Endothelial cell of umbilical vein (primary cell): ENCODE data around the gene IWS1.

ENCODE experiments used
- EZH2 ChIP-seq: IDR thresholded peaks from 2 replicates; pipeline ENCODE4 v1.6.1; 2012; ENCODE audit warnings: borderline replicate concordance, low read depth, mild to moderate bottlenecking, moderate library complexity, low read length, inconsistent platforms; ENCODE audit not compliant: severe bottlenecking
- GATA2 ChIP-seq: IDR thresholded peaks from 2 replicates; pipeline ENCODE4 v1.7.0; 2011; ENCODE audit warnings: low read depth, mild to moderate bottlenecking, moderate library complexity, mixed read lengths, low read length; ENCODE audit not compliant: insufficient read length, insufficient read depth
- MAX ChIP-seq: IDR thresholded peaks from 2 replicates; pipeline ENCODE4 v1.6.1; 2011; ENCODE audit not compliant: insufficient read depth, insufficient read length
- MYC ChIP-seq: IDR thresholded peaks from one replicate; pipeline ENCODE4 v1.6.1; 2011; ENCODE audit warnings: mild to moderate bottlenecking, low read depth, low read length
- POLR2AphosphoS5 ChIP-seq: IDR thresholded peaks from 2 replicates; pipeline ENCODE4 v1.6.1; 2012; ENCODE audit warnings: low read depth, mild to moderate bottlenecking, control low read depth, low read length, moderate library complexity; ENCODE audit not compliant: insufficient read depth
- TF ChIP-seq, protein P1 (sequence below), 2 donors: IDR thresholded peaks; 1 replicate in 1 of 2; 2 replicates in 1 of 2; pipeline ENCODE4 v1.5.1; 2011; ENCODE audit warnings: low read length in 2 of 2, mild to moderate bottlenecking in 2 of 2, moderate library complexity in 2 of 2, control low read depth in 1 of 2, inconsistent platforms in 1 of 2, low read depth in 1 of 2; ENCODE audit not compliant: insufficient read depth in 1 of 2; ENCODE audit errors: extremely low read depth in 1 of 2

DNA sequence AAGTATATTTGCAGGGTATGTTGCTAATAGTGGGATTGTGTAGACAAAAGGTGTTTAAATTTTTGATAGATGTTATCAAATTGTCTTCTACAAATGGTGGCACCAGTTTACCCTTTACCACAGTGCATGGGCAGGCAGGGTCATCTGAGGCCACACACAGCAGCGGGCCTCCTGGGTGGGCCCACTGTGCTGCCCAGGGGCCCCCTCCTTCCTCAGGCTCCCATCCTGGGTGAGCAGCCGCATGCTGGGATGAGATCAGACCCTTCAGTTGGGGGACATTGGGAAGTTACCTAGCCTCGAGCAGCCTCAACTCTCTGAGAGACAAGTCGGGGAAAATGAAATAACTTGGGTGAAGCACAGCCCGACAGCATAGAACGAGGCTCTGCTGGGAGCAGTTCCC lies 18.9 kb upstream of the IWS1 start:
- TF ChIP-seq POLR2AphosphoS5 = no peak
- TF ChIP-seq, protein P1, sequence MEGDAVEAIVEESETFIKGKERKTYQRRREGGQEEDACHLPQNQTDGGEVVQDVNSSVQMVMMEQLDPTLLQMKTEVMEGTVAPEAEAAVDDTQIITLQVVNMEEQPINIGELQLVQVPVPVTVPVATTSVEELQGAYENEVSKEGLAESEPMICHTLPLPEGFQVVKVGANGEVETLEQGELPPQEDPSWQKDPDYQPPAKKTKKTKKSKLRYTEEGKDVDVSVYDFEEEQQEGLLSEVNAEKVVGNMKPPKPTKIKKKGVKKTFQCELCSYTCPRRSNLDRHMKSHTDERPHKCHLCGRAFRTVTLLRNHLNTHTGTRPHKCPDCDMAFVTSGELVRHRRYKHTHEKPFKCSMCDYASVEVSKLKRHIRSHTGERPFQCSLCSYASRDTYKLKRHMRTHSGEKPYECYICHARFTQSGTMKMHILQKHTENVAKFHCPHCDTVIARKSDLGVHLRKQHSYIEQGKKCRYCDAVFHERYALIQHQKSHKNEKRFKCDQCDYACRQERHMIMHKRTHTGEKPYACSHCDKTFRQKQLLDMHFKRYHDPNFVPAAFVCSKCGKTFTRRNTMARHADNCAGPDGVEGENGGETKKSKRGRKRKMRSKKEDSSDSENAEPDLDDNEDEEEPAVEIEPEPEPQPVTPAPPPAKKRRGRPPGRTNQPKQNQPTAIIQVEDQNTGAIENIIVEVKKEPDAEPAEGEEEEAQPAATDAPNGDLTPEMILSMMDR (IDR thresholded peaks at IDR 0.05; ENCODE audit: extremely low read depth in 1 of 2, insufficient read depth in 1 of 2, low read depth in 1 of 2, low read length in 2 of 2) = no peak
- no peak for TF ChIP-seq MAX
- TF ChIP-seq MYC = no peak
- no peak for TF ChIP-seq EZH2
- TF ChIP-seq GATA2 = no peak
